OCI-LY7 (cell line): ENCODE data around the gene PA2G4. TPM values are rescaled to one million over a fixed set of nuclear protein-coding genes. Genes with fewer than 3 reads are reported as not detected.

Experiments
- BruUV-seq: library from RNA; stranded (reverse); fragments of 400-500 nt; replicated peaks from 2 replicates; lab custom pipeline; 2021; lab: Mats Ljungman, UMichigan
- CTCF ChIA-PET: fragments of 300-600 bp; sonication (Branson Sonifier 250); formaldehyde crosslinking; loops from one replicate; lab custom pipeline; 2022; ENCODE audit warnings: antibody characterized with exemption; ENCODE audit not compliant: unreplicated experiment; lab: Charles Lee
- POLR2A ChIA-PET: fragments of 300-600 bp; sonication (Branson Sonifier 250); formaldehyde crosslinking; loops from one replicate; lab custom pipeline; 2022; ENCODE audit warnings: antibody characterized with exemption; lab: Charles Lee
- DNase-seq: peaks from one replicate; pipeline ENCODE4 v3.0.0-alpha.2; 2015; ENCODE audit warnings: low spot score
- H2AFZ ChIP-seq: fragments of 200-600 bp; sonication (generic), shearing (Covaris generic); 2 replicates; pipeline ENCODE4 v1.6.1; 2014; ENCODE audit warnings: mild to moderate bottlenecking, antibody characterized with exemption, low read length, moderate library complexity
- H3K27ac ChIP-seq: fragments of 200-600 bp; sonication (generic); 2 replicates; pipeline ENCODE4 v1.5.1; 2014; ENCODE audit warnings: mixed run types, low read depth, mild to moderate bottlenecking, moderate library complexity, low read length, inconsistent platforms; ENCODE audit not compliant: poor library complexity, severe bottlenecking
- H3K36me3 ChIP-seq: fragments of 200-600 bp; sonication (generic); 2 replicates; pipeline ENCODE4 v1.6.1; 2014; ENCODE audit warnings: mild to moderate bottlenecking, antibody characterized with exemption, low read length, moderate library complexity, mixed read lengths; ENCODE audit not compliant: insufficient read depth
- H3K4me1 ChIP-seq: fragments of 200-600 bp; sonication (generic); 2 replicates; pipeline ENCODE4 v1.5.1; 2014; ENCODE audit warnings: mild to moderate bottlenecking, low read length; ENCODE audit not compliant: insufficient read depth, poor library complexity, severe bottlenecking
- H3K4me2 ChIP-seq: fragments of 200-600 bp; sonication (generic); 2 replicates; pipeline ENCODE4 v1.6.1; 2014; ENCODE audit warnings: mild to moderate bottlenecking, low read length
- H3K4me3 ChIP-seq: fragments of 200-600 bp; sonication (generic); 2 replicates; pipeline ENCODE4 v1.5.1; 2014; ENCODE audit warnings: mild to moderate bottlenecking, low read depth, low read length; ENCODE audit not compliant: poor library complexity, severe bottlenecking
- H3K79me2 ChIP-seq: fragments of 200-600 bp; sonication (generic); 2 replicates; pipeline ENCODE4 v1.6.1; 2016; ENCODE audit warnings: low read depth, mild to moderate bottlenecking, low read length, moderate library complexity, mixed read lengths; ENCODE audit not compliant: insufficient read depth
- H3K9me2 ChIP-seq: fragments of 200-600 bp; sonication (generic); 2 replicates; pipeline ENCODE4 v1.6.1; 2016; ENCODE audit warnings: mild to moderate bottlenecking, low read length, mixed read lengths; ENCODE audit not compliant: insufficient read depth
- H3K9me3 ChIP-seq: fragments of 200-600 bp; sonication (generic); 2 replicates; pipeline ENCODE4 v1.6.1; 2014; ENCODE audit warnings: mild to moderate bottlenecking, mixed run types, low read length, mixed read lengths
- H4K20me1 ChIP-seq: fragments of 200-600 bp; sonication (generic); 2 replicates; pipeline ENCODE4 v1.6.1; 2014; ENCODE audit warnings: mild to moderate bottlenecking, antibody characterized with exemption, low read length, moderate library complexity, mixed read lengths; ENCODE audit not compliant: insufficient read depth
- EZH2phosphoT487 ChIP-seq: fragments of 200-600 bp; sonication (generic); IDR thresholded peaks from 2 replicates; pipeline ENCODE4 v1.6.1; 2018; ENCODE audit warnings: low read depth, borderline replicate concordance, mild to moderate bottlenecking, mixed run types, antibody characterized with exemption, low read length, moderate library complexity, mixed read lengths
- intact Hi-C: fragments of 100-400 bp; cut with micrococcal nuclease; formaldehyde crosslinking; loops from one replicate; pipeline ENCODE4 v1.10.0; 2022; ENCODE audit not compliant: unreplicated experiment
- total RNA-seq, 2 experiments: library from RNA; depleted of rRNA in 1 of 2; stranded (reverse); fragments of >200 nt in 1 of 2; shearing (Covaris generic) in 1 of 2; gene quantifications; 2 replicates each; pipeline ENCODE4 v1.2.3, GENCODE V29; 2014 to 2022
- TF ChIP-seq, protein P1 (sequence below): fragments of 200-600 bp; sonication (generic); conservative IDR thresholded peaks from 2 replicates; pipeline ENCODE4 v1.5.1; 2014; ENCODE audit warnings: mild to moderate bottlenecking, antibody characterized with exemption, low read length, moderate library complexity, mixed read lengths

Gene PA2G4
- total RNA-seq, 2 experiments from 2014 or later = 289 to 358 TPM

DNA sequence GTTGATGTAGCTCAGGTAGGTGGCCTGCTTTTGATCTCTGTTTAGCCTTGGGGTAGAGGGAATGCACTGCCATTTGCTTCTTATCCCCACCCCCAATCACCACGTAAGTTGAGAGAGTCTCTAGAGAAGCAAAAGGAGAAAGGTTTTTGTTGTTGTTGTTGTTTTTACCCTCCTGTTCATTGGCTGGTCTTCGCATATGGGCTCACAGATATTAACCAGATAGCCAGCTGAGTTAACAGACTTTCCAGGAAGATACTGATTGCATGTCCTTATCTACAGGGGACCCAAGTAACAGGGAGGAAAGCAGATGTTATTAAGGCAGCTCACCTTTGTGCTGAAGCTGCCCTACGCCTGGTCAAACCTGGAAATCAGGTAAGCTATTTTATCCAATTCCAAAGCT, 2.9 kb downstream of the PA2G4 start:
- Histone ChIP-seq H3K27ac (no peak overlapping the region), H3K4me2 (peak overlapping the region; percentile 86), H3K4me3 (no peak overlapping the region), H3K9me2 (no peaks in the 10 kb centered on the region), H3K79me2 (peaks cover 40% of the 10 kb centered on the region), H3K36me3 (peaks cover 75% of the 10 kb centered on the region), H3K4me1 (peaks cover 27% of the 10 kb centered on the region), H2AFZ (no peak overlapping the region), H3K9me3 (no peaks in the 10 kb centered on the region), H4K20me1 (peaks cover 21% of the 10 kb centered on the region)
- intact Hi-C loops = no loop called here
- TF ChIP-seq, protein P1, sequence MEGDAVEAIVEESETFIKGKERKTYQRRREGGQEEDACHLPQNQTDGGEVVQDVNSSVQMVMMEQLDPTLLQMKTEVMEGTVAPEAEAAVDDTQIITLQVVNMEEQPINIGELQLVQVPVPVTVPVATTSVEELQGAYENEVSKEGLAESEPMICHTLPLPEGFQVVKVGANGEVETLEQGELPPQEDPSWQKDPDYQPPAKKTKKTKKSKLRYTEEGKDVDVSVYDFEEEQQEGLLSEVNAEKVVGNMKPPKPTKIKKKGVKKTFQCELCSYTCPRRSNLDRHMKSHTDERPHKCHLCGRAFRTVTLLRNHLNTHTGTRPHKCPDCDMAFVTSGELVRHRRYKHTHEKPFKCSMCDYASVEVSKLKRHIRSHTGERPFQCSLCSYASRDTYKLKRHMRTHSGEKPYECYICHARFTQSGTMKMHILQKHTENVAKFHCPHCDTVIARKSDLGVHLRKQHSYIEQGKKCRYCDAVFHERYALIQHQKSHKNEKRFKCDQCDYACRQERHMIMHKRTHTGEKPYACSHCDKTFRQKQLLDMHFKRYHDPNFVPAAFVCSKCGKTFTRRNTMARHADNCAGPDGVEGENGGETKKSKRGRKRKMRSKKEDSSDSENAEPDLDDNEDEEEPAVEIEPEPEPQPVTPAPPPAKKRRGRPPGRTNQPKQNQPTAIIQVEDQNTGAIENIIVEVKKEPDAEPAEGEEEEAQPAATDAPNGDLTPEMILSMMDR = no peak
- TF ChIP-seq EZH2phosphoT487 = no peak
- BruUV-seq = no TSS peak
- no peak for DNase-seq
- ChIA-PET CTCF (no interaction called here), POLR2A (interaction anchor here (1.4 to 2.6 kb wide), 2 partner anchors 10 to 26 kb away, joined by 6 to 12 read pairs; partner anchors contain the start of gene ZC3H10)

- no peak for TF ChIP-seq EZH2phosphoT487
- TF ChIP-seq, protein P1 = no peak
These were observed 6.2 kb downstream of the PA2G4 start for GRCh38 chr12:56110571-56110970.

GRCh38 chr12:56114084-56114483, 9.7 kb downstream of the PA2G4 start:
- BruUV-seq = no TSS peak
- H3K36me3 ChIP-seq = peaks cover 68% of the 10 kb centered on the region

More at GRCh38 chr12:56110571-56110970, 6.2 kb downstream of the PA2G4 start:
- no TSS peak for BruUV-seq
- no peaks in the 10 kb centered on the region for H3K9me2 ChIP-seq
- ChIA-PET POLR2A (interaction anchor here (0.8 kb wide), 1 partner anchor 137 kb away, joined by 3 read pairs; the partner anchor contains the start of gene RAB5B), CTCF (no interaction called here)
- peaks cover 27% of the 10 kb centered on the region for H3K79me2 ChIP-seq
- DNase-seq = no peak
- H3K9me3 ChIP-seq = no peaks in the 10 kb centered on the region
- peaks cover 90% of the 10 kb centered on the region for H3K36me3 ChIP-seq
- intact Hi-C loops = loop anchor here (10.0 kb wide), 1 partner anchor 524 kb away; the partner anchor contains the start of gene BAZ2A
- peaks cover 25% of the 10 kb centered on the region for H3K4me1 ChIP-seq
- H2AFZ ChIP-seq = no peak overlapping the region
- H4K20me1 ChIP-seq = peaks cover 18% of the 10 kb centered on the region
- no peak overlapping the region for H3K4me3 ChIP-seq
- no peak overlapping the region for H3K27ac ChIP-seq
- no peak overlapping the region for H3K4me2 ChIP-seq

More at GRCh38 chr12:56114084-56114483, 9.7 kb downstream of the PA2G4 start:
- Histone ChIP-seq H3K27ac (peak overlapping the region; percentile 41), H3K9me2 (no peaks in the 10 kb centered on the region), H3K79me2 (peaks cover 9% of the 10 kb centered on the region), H3K4me2 (no peak overlapping the region), H4K20me1 (no peaks in the 10 kb centered on the region), H2AFZ (no peak overlapping the region), H3K4me3 (no peak overlapping the region), H3K4me1 (peaks cover 14% of the 10 kb centered on the region), H3K9me3 (no peaks in the 10 kb centered on the region)
- intact Hi-C loops = loop anchor here (10.0 kb wide), 1 partner anchor 521 kb away; the partner anchor contains the start of gene BAZ2A
- DNase-seq = no peak
- POLR2A ChIA-PET = interaction anchor here (1.2 kb wide), 1 partner anchor 9 kb away, joined by 3 read pairs; no protein-coding TSS in a partner anchor
- TF ChIP-seq EZH2phosphoT487 = no peak
- TF ChIP-seq, protein P1 = no peak
- CTCF ChIA-PET = no interaction called here
